Activated CD4-positive, alpha-beta T cell treated with anti-CD3 and anti-CD28 coated beads, Interleukin-2, amount 10 ng/mL, durations not matched to agents 24 days and 14 days (primary cell): ENCODE measurements around the gene MTA1. TPM values are rescaled to one million over a fixed set of nuclear protein-coding genes. Genes with fewer than 3 reads are reported as not detected.

Experiments
- DNase-seq: peaks from one replicate; pipeline ENCODE4 v3.0.0; 2022
- H3K27ac Mint-ChIP-seq: one replicate; pipeline ENCODE4 v1.8.0; 2022; ENCODE audit warnings: mild to moderate bottlenecking, mixed read lengths
- H3K27me3 Mint-ChIP-seq: one replicate; pipeline ENCODE4 v1.8.0; 2022; ENCODE audit warnings: mixed read lengths
- H3K36me3 Mint-ChIP-seq: one replicate; pipeline ENCODE4 v1.8.0; 2022; ENCODE audit warnings: low read depth, mild to moderate bottlenecking, mixed read lengths
- H3K4me1 Mint-ChIP-seq: one replicate; pipeline ENCODE4 v1.8.0; 2021; ENCODE audit warnings: mixed read lengths
- H3K4me3 Mint-ChIP-seq: one replicate; pipeline ENCODE4 v1.8.0; 2022; ENCODE audit warnings: mild to moderate bottlenecking, moderate library complexity, mixed read lengths
- H3K9me3 Mint-ChIP-seq: one replicate; pipeline ENCODE4 v1.8.0; 2021; ENCODE audit warnings: mixed read lengths
- intact Hi-C: fragments of 100-400 bp; cut with micrococcal nuclease; formaldehyde crosslinking; loops from one replicate; pipeline ENCODE4 v1.15.1; 2023
- total RNA-seq: library from RNA; stranded (reverse); gene quantifications from 2 replicates; pipeline ENCODE4 v1.2.3, GENCODE V29; 2022

Gene MTA1
- total RNA-seq, 1 donor from 2014 or later: 187 TPM

DNA sequence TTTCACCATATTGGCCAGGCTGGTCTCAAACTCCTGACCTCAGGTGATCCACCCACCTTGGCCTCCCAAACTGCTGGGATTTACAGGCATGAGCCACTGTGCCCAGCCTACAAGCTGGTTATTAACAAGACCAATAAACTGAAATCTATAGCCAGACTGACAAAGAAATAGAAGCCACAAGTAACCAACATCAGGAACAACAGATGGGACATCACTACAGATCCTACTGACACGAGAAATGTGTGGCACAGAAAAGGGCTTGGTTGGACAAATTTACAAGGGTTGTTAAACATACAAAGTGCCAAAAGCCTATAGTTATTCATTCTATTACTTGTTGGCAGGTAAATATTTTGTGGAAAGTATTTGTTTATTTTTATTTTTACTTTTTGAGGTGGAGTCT is 11.6 kb downstream of the MTA1 start:
- intact Hi-C loops: no loop called here
- Mint-ChIP-seq H3K4me1 (peaks cover 8% of the 10 kb centered on the region), H3K36me3 (peaks cover 44% of the 10 kb centered on the region), H3K4me3 (no peak overlapping the region), H3K27ac (no peak overlapping the region), H3K27me3 (no peaks in the 10 kb centered on the region), H3K9me3 (no peaks in the 10 kb centered on the region)
- DNase-seq: no peak

DNA sequence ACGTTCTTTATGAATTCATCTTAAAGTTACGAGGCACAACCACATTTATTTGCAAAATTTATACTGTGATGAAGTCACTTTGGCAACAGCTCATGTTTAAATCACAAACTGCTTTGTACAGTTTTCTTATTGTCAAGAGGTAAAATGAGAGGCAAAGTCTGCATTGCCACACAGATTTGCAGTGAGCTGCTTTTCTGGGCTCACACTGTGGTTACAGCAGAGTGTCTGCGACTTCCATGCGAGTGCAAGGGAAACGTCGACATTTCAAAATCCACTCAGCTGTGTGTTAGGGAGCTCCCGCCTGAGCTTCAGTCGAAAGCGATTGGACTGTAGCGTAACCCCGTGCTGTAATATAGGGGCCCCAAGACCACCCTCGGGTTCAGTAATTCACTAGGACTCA is 13.0 kb downstream of the MTA1 start:
- Mint-ChIP-seq H3K27me3 (no peaks in the 10 kb centered on the region), H3K4me1 (peaks cover 8% of the 10 kb centered on the region), H3K36me3 (peaks cover 35% of the 10 kb centered on the region), H3K27ac (no peak overlapping the region), H3K4me3 (no peak overlapping the region), H3K9me3 (no peaks in the 10 kb centered on the region)
- no peak for DNase-seq
- intact Hi-C loops: no loop called here

DNA sequence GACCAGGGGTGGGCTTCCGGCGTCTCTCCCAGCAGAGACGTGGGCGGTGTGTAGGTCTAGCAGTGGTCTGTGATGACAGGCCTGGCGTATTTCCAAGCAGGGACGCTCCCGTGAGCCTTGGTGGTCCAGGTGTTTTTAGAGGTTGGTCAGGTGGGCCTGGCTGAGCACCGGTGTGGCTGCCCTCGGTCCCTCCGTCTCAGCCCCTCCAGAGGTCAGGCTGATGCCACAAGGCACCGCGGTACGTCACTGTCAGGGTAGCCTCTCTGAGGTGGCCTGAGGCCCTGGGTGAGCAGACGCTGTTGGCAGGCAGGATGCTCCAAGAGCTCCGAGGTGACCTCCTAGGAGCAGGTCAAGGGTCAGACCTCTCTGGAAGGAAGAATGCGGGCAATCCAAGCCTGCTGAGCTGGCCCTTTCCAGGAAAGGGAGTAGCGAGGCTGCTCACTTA is 13.6 kb downstream of the MTA1 start:
- H3K36me3 Mint-ChIP-seq: peaks cover 31% of the 10 kb centered on the region
- no peaks in the 10 kb centered on the region for H3K27me3 Mint-ChIP-seq
- H3K4me3 Mint-ChIP-seq: no peak overlapping the region
- no peak for DNase-seq
- H3K4me1 Mint-ChIP-seq: peaks cover 6% of the 10 kb centered on the region
- intact Hi-C loops: no loop called here
- no peak overlapping the region for H3K27ac Mint-ChIP-seq
- H3K9me3 Mint-ChIP-seq: no peaks in the 10 kb centered on the region

DNA sequence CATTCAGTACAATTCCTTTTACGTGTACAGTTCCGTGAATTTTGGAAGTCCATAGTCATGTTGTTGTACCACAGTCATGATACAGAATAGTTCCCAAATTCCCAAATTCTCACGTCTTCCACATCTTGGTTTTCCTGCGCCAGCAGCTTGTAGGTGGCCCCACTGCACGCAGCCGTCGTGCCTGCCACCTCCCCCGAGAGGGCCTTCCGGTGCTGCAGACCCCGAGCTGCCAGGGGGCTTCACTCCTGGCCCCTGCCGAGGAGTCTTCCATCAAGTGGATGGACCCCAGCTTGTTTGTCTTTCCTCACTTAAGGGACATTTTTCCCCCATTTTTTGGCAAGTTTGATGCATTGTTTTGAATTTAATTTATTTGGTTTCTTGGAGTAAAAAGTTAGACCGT is 16.8 kb downstream of the MTA1 start:
- H3K4me3 Mint-ChIP-seq: no peak overlapping the region
- peaks cover 4% of the 10 kb centered on the region for H3K4me1 Mint-ChIP-seq
- H3K27me3 Mint-ChIP-seq: no peaks in the 10 kb centered on the region
- DNase-seq: no peak
- intact Hi-C loops: no loop called here
- H3K36me3 Mint-ChIP-seq: peaks cover 9% of the 10 kb centered on the region
- no peak overlapping the region for H3K27ac Mint-ChIP-seq
- no peaks in the 10 kb centered on the region for H3K9me3 Mint-ChIP-seq

DNA sequence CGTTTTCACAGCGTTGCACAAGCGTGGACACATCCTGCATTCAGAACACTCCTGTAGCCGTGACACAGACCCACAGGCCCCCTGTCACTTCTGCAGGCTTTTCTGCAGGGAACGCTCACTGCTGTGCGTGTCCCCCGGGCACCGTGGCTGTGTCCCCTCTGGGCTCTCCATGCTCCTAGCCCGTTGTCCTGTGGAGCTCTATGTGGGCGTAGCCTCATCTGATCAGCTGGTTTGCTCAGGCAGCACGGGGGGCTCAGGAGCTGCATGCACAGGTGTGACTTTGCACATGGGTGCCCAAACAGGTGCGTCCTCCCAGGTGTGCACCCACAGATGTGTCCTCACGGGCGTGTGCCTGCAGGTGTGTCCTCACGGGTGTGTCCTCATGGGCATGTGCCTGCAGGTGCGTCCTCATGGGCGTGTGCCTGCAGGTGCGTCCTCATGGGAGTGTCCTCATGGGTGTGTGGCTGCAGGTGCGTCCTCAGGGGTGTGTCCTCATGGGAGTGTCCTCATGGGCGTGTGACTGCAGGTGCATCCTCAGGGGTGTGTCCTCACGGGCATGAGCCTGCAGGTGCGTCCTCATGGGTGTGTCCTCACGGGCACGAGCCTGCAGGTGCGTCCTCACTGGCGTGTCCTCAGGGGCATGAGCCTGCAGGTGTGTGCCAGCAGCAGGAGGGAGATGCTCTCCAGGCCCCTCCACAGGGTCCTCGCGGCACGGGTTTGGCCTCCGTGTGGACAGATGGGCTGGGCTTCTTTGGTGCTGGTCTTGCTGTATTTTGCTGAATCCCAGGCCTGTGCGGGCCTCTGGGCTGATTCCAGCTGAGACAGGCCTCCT is 17.5 kb downstream of the MTA1 start:
- H3K4me1 Mint-ChIP-seq: peaks cover 4% of the 10 kb centered on the region
- no peak overlapping the region for H3K4me3 Mint-ChIP-seq
- H3K27me3 Mint-ChIP-seq: no peaks in the 10 kb centered on the region
- no peak overlapping the region for H3K27ac Mint-ChIP-seq
- peaks cover 13% of the 10 kb centered on the region for H3K36me3 Mint-ChIP-seq
- no peaks in the 10 kb centered on the region for H3K9me3 Mint-ChIP-seq
- no peak for DNase-seq
- intact Hi-C loops: no loop called here

DNA sequence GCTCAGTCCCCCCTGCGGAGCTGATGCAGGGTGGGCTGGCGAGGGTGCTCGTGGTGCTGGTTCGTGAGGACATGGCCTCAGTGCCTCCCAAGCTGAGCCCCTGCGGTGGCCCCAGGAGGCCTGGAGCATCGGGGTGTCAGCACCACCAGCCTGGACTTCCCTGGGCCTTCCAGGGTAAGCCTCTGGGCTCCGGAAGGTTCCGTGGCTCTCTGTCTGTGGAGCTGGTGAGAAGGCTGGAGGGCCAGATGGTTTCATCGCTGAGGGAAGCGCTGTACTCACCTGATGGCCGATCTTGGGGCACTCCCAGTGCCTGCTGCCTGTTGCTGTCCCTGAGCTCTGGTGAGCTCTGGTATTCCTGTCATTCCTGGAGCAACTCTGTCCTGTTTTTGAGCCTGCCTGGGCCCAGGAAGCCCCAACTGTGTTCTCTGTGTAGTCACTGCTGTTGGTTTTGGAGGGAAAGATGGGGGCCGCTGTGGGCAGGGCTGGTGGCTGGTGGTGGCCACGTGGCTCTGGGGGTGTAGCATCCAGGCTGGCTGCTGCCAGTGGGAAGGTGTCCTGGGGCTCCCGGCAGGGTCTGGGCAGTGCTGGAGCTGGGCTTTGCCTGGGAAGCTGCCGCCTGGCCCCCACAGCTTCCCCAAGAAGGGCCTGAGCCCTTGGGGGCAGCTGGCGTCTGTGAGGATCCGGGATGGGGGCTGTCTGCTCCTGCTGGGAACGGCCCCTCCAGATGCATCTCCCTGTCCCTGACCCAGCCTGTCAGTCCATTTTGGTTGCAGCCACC is 18.3 kb downstream of the MTA1 start:
- H3K36me3 Mint-ChIP-seq: peaks cover 14% of the 10 kb centered on the region
- H3K4me3 Mint-ChIP-seq: no peak overlapping the region
- no peaks in the 10 kb centered on the region for H3K27me3 Mint-ChIP-seq
- no peaks in the 10 kb centered on the region for H3K9me3 Mint-ChIP-seq
- no peak overlapping the region for H3K27ac Mint-ChIP-seq
- intact Hi-C loops: no loop called here
- H3K4me1 Mint-ChIP-seq: peaks cover 4% of the 10 kb centered on the region
- DNase-seq: no peak

DNA sequence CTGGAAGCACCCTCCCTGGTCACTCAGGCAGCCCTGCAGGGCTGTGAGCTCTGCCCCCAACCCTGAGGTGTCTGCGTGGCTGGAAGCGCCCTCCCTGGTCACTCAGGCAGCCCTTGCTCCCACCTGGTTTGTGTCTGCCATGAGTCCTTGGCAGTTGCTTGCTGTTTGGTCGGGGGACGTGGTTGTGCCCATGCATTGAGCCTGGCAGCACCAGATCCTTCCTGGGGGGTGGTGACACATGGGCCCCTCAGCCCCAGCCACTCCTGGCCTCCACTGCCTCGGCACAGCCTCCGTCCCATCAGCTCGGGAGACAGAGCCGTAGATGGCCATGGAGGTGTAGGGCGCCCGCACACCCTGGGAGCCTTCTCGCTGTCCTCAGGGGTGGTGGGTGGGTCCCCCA is 19.6 kb downstream of the MTA1 start:
- Mint-ChIP-seq H3K9me3 (no peaks in the 10 kb centered on the region), H3K27me3 (no peaks in the 10 kb centered on the region), H3K27ac (no peak overlapping the region), H3K36me3 (peaks cover 17% of the 10 kb centered on the region), H3K4me1 (peaks cover 4% of the 10 kb centered on the region), H3K4me3 (no peak overlapping the region)
- intact Hi-C loops: no loop called here
- DNase-seq: no peak

DNA sequence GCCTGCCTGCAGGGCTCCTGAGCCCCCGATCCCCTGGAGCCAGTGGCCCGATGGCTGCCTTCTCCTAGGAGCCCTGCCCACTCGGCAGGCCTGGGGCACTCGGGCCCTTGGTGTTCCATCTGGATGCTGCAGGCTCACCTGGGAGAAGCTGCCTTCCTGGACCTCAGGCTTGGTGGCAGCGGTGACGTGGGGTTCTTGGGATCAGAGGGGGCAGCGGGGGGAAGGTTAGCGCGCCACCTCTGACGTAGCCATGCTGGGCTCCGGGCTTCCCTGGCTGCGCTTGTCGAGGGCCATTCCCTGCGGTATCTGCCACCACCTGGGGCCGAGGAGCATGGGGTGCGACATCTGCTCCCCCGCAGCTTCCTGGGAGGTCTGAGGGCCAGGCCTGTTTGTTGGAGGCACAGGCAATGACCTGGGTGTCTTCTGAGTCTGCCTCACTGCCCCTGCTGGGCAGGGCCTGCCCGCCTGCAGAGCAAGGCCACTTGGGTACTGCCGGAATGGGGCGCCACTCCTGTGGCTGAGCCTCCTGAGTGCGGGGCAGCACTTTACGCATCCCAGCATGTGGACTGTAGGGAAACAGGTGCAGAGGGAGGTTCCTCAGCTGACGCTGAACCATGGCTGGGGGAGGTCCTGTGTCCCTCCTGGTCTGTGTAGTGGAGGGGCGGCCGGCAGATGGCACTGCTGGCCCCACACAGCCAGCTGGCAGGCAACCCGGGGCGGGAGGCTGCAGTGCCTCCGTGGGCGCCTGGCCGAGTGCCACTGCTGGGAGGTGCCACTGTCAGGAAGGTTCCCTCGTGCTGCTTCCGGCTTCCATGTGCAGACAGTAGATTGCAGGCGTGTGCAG is 20.3 kb downstream of the MTA1 start:
- H3K9me3 Mint-ChIP-seq: no peaks in the 10 kb centered on the region
- no peaks in the 10 kb centered on the region for H3K27me3 Mint-ChIP-seq
- H3K27ac Mint-ChIP-seq: no peak overlapping the region
- peaks cover 2% of the 10 kb centered on the region for H3K4me1 Mint-ChIP-seq
- intact Hi-C loops: no loop called here
- H3K4me3 Mint-ChIP-seq: no peak overlapping the region
- peaks cover 16% of the 10 kb centered on the region for H3K36me3 Mint-ChIP-seq
- DNase-seq: no peak

DNA sequence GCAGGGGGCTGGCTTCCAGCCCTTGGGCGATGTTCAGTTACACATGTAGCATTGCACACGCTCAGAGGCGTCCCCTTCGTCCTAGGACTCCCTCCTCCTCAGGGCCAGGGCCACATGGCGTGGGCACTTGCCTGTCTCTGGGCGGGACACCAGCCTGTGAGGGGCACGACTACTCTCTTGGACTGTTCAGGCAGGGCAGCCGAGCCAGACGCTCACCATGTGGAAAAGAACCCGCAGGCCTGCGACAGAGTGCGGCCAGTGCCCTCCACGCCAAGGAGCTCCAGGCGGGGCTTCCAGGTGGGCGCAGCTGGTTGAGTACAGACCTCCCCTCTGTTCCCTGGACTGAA is 20.9 kb downstream of the MTA1 start:
- Mint-ChIP-seq H3K27ac (no peak overlapping the region), H3K4me3 (no peak overlapping the region), H3K4me1 (no peaks in the 10 kb centered on the region), H3K36me3 (peaks cover 14% of the 10 kb centered on the region), H3K27me3 (no peaks in the 10 kb centered on the region), H3K9me3 (no peaks in the 10 kb centered on the region)
- intact Hi-C loops: no loop called here
- no peak for DNase-seq

DNA sequence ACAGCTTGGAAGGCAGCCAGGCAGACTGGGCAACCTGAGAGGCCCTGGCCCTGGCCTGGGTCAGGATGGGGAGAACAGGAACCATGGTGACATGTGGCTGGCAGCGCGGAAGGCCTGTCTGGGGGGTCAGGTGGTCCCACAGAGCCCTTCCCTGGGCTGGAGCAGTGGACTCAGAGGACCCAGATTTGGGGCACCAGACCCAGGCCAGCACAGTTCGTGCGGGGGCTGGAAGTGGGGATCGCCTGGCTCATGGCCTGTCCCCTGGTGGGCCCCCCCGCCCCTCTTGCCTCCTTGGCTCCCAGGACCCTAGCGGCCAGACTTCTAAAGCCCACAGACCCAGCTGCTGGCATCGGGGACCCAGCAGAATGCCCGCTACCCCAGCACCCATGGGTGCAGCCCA is 21.4 kb downstream of the MTA1 start:
- no peak for DNase-seq
- Mint-ChIP-seq H3K27ac (no peak overlapping the region), H3K4me3 (no peak overlapping the region), H3K36me3 (peaks cover 12% of the 10 kb centered on the region), H3K4me1 (no peaks in the 10 kb centered on the region), H3K9me3 (no peaks in the 10 kb centered on the region), H3K27me3 (no peaks in the 10 kb centered on the region)
- intact Hi-C loops: no loop called here

DNA sequence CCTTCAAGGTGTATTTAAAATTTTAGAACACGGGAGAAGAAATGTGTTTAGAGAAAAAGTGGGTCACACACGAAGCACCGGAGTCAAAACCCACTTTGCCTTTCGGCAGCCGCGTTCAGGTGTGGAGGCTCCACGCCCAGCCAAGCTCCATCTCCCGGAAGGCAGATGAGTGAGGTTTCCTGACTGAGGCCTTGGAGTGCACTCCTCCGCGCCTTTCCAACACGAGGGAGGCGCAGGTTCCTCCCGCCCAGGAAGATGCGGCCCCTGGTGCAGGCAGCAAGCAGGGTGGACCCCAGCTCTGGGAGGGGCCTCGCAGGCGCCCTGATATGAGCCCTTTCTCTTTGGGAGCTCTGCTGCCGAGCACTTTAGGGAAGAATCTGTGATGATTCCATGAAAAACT is 22.5 kb downstream of the MTA1 start:
- no peaks in the 10 kb centered on the region for H3K9me3 Mint-ChIP-seq
- H3K36me3 Mint-ChIP-seq: peaks cover 12% of the 10 kb centered on the region
- DNase-seq: no peak
- intact Hi-C loops: no loop called here
- H3K4me3 Mint-ChIP-seq: no peak overlapping the region
- H3K27ac Mint-ChIP-seq: no peak overlapping the region
- H3K4me1 Mint-ChIP-seq: no peaks in the 10 kb centered on the region
- no peaks in the 10 kb centered on the region for H3K27me3 Mint-ChIP-seq

DNA sequence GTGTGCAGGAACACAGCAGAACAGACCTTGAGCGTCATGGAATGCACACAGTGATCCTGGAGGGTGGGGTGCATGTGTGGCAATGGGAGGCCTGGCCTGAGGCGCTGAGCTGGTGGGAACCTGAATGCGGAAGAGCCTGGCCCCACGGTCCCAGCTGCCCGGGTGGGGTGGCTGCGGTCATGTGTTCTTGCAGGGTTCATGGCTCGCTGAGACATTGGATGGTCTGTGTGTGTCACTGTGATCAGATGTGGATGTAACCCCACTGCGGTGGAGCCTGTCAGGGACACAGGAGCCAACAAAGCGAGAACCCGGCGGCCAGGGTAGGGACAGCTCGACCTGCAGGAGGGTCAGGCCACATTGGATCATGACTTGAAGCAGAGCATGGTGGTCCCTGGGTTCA is 23.2 kb downstream of the MTA1 start:
- intact Hi-C loops: no loop called here
- Mint-ChIP-seq H3K27me3 (no peaks in the 10 kb centered on the region), H3K27ac (no peak overlapping the region), H3K4me1 (no peaks in the 10 kb centered on the region), H3K9me3 (no peaks in the 10 kb centered on the region), H3K4me3 (no peak overlapping the region), H3K36me3 (peaks cover 12% of the 10 kb centered on the region)
- no peak for DNase-seq

DNA sequence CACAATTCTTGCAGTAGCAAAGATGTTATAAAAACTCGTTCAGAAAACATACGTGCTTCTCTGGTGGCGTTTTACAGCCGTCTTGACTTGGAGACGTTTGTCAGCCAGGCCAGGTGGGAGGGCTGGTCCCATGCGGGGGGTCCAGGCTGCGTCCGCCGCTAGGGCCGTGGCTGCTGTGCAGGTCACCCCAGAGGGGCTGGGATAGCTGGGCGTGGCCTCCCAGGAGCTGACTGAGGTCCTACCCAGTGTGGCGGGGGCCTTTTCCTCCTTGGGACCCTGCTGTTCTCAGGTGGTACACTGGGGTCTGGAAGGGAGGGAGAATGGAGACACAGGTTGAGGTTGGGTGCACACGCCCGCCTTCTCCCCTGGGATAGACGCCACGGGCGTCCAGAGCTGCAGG is 25.2 kb downstream of the MTA1 start:
- Mint-ChIP-seq H3K9me3 (no peaks in the 10 kb centered on the region), H3K27ac (no peak overlapping the region), H3K4me1 (no peaks in the 10 kb centered on the region), H3K27me3 (no peaks in the 10 kb centered on the region), H3K36me3 (peaks cover 10% of the 10 kb centered on the region), H3K4me3 (no peak overlapping the region)
- DNase-seq: no peak
- intact Hi-C loops: no loop called here

DNA sequence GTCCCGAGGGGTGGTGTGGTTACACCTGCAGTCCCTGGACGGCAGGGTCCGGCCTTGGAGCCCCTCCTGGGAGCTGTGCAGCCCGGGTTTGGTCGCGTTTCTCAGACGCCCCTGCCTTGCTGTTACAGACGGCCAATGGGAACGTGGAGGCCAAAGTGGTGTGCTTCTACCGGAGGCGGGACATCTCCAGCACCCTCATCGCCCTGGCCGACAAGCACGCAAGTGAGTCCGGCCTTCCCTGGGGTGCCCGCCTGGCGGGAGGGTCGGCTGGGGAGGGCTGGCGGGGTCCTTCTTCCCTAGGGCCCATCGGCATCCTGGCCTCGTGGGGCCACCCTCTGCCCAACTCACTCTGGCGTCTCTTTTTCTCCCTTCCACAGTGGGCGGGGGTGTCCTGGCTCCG is 25.7 kb downstream of the MTA1 start:
- Mint-ChIP-seq H3K9me3 (no peaks in the 10 kb centered on the region), H3K4me3 (no peak overlapping the region), H3K36me3 (peaks cover 12% of the 10 kb centered on the region), H3K4me1 (no peaks in the 10 kb centered on the region), H3K27ac (no peak overlapping the region), H3K27me3 (no peaks in the 10 kb centered on the region)
- DNase-seq: no peak
- intact Hi-C loops: no loop called here
